ELF-1 (cell line): ENCODE measurements around the gene TMEM184A.
A peak's percentile ranks its signal among the peaks of the same experiment; 100 is the strongest.
"Not testable (repeated sequence)": the region's sequence is repeated elsewhere in the genome, so short reads cannot be mapped to it uniquely, and the experiment has no call there.

ENCODE experiments used
- DNase-seq: peaks from one replicate; pipeline ENCODE4 v3.0.0-alpha.2; 2016; ENCODE audit warnings: low read depth, low spot score

TMEM184A gene

GRCh38 chr7:1526271-1526754, 29.7 kb downstream of the TMEM184A start:
- DNase-seq = no peak

- no peak for DNase-seq
Measured at GRCh38 chr7:1525409-1525808, 30.6 kb downstream of the TMEM184A start.

GRCh38 chr7:1523844-1524243, 32.2 kb downstream of the TMEM184A start:
- no peak for DNase-seq

GRCh38 chr7:1523208-1523607, 32.8 kb downstream of the TMEM184A start:
- peak; percentile 18 for DNase-seq

GRCh38 chr7:1521456-1521855, 34.5 kb downstream of the TMEM184A start:
- DNase-seq = no peak

- peak; percentile 69 for DNase-seq
Measured at GRCh38 chr7:1520539-1521234, 35.3 kb downstream of the TMEM184A start.

- DNase-seq = not testable (repeated sequence)
Measured at GRCh38 chr7:1519322-1519922, 36.6 kb downstream of the TMEM184A start.

GRCh38 chr7:1516586-1517251, 39.3 kb downstream of the TMEM184A start:
- DNase-seq = no peak

GRCh38 chr7:1515509-1515967, 40.5 kb downstream of the TMEM184A start:
- not testable (repeated sequence) for DNase-seq

- DNase-seq = no peak
Measured at GRCh38 chr7:1514995-1515401, 41.0 kb downstream of the TMEM184A start.

- no peak for DNase-seq
Measured at GRCh38 chr7:1514407-1514806, 41.6 kb downstream of the TMEM184A start.

- DNase-seq = no peak
Measured at GRCh38 chr7:1513657-1514095, 42.3 kb downstream of the TMEM184A start.

- DNase-seq = peak; percentile 21
Measured at GRCh38 chr7:1512781-1513656, 43.0 kb downstream of the TMEM184A start.

GRCh38 chr7:1511444-1512422, 44.3 kb downstream of the TMEM184A start:
- DNase-seq = no peak

GRCh38 chr7:1510780-1511154, 45.2 kb downstream of the TMEM184A start:
- no peak for DNase-seq

GRCh38 chr7:1509226-1509625, 46.8 kb downstream of the TMEM184A start:
- DNase-seq = no peak

GRCh38 chr7:1508277-1508758, 47.7 kb downstream of the TMEM184A start:
- DNase-seq = no peak

GRCh38 chr7:1505731-1506550, 50.1 kb downstream of the TMEM184A start:
- DNase-seq = peak; percentile 41
